ENCODE data around the gene NGLY1.

DNA sequence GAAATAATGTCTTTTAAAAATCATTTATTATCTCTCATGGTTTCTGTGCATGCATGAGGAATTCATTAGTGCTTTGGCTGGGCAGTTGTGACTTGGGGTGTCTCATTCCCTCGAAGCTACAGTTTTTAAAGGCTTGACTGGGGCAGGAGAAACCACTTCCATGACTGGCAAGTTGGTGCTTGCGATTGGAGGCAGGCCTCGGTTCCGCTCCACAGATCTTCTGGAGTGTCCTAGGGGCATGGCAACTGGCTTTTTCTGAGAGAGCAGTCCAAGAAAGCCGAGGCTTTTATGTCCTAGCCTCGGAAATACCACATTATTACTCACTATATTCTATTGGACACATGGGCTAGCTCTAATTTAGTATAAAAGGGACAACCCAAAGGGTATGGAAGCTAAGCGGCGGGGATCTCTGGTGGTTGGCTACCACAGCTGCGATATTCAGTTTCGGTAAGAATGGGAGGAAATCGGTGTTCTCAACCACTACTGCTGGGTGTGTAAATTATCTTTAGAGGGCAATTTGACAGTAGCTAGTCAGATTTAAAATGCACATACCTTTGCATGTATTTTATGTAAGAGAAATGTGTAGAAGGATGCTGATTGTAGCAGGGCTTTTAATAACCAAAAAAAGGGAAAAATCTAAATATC is 69.8 kb downstream of the NGLY1 start:
- TF ChIP-seq, protein P1, sequence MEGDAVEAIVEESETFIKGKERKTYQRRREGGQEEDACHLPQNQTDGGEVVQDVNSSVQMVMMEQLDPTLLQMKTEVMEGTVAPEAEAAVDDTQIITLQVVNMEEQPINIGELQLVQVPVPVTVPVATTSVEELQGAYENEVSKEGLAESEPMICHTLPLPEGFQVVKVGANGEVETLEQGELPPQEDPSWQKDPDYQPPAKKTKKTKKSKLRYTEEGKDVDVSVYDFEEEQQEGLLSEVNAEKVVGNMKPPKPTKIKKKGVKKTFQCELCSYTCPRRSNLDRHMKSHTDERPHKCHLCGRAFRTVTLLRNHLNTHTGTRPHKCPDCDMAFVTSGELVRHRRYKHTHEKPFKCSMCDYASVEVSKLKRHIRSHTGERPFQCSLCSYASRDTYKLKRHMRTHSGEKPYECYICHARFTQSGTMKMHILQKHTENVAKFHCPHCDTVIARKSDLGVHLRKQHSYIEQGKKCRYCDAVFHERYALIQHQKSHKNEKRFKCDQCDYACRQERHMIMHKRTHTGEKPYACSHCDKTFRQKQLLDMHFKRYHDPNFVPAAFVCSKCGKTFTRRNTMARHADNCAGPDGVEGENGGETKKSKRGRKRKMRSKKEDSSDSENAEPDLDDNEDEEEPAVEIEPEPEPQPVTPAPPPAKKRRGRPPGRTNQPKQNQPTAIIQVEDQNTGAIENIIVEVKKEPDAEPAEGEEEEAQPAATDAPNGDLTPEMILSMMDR (IDR thresholded peaks at IDR 0.05), result no peak
- TF ChIP-seq POLR2A (IDR thresholded peaks at IDR 0.05), result no peak
